Measurements from ENCODE around the gene ANKRD22. TPM values are rescaled to one million over a fixed set of nuclear protein-coding genes. Genes with fewer than 3 reads are reported as not detected.

ANKRD22 gene
- total RNA-seq, 1 experiment from 2014 or later: not detected

DNA sequence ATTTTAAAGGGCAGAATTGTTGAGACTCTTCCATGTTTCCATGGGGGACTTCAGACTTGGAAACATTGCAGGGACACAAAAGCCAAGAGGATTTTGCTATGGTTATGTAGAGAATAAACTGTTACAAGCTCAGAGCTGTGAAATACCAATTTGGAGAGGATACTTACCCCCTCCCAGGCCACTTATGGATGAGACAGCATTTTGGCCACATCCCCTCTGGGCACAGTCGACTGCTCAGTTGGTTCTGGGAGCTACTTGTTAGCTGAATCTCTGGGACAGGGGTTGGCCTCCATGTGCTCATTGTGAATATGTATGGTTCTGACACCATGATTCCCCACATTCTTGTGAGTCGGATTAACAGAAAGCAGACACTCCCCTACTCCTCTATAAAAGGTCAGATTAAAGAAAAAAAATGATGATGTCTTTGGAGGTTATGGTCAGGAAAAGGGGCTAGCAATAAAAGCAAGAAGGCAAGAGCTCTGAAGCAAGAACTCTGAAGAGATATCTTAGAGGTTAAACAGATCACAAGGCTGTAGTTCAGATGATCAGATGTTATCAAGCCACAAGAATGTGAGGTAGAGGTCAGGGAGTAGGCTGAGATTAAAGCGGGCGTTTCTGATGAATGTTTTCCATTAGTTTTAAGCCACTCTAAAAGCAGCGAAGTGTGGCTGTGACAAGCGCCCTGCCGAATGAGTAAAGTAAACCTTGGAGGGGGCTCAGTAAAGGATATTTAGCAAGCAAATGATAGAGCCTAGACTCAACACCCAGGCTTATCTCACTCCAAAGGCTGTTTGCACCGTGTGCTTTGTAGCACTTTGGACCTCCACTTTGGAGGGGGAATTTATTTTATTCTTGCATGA is 45.6 kb upstream of the ANKRD22 start:
- Histone ChIP-seq H3K27me3 (replicated peaks; ENCODE audit: insufficient read depth, low read depth, low read length, poor library complexity) (no peaks in the 10 kb centered on the region), H3K4me3 (ENCODE audit: low read depth, low read length, poor library complexity, severe bottlenecking) (no peak overlapping the region), H3K27ac (ENCODE audit: low read depth, low read length, poor library complexity, severe bottlenecking) (peak overlapping the region; percentile 38), H3K36me3 (ENCODE audit: insufficient read depth, low read length, poor library complexity, severe bottlenecking) (peaks cover 23% of the 10 kb centered on the region), H3K9me3 (ENCODE audit: low read depth, low read length, poor library complexity, severe bottlenecking) (no peaks in the 10 kb centered on the region), H3K4me1 (ENCODE audit: insufficient read depth, low read length, poor library complexity, severe bottlenecking) (peaks cover 66% of the 10 kb centered on the region)
- TF ChIP-seq EZH2 (IDR thresholded peaks at IDR 0.05; ENCODE audit: borderline replicate concordance, low read depth, low read length, poor library complexity, severe bottlenecking): no peak
- peak; percentile 46 for DNase-seq (ENCODE audit: low spot score)
- POLR2A ChIA-PET (ENCODE audit: low non-redundant PET): no interaction called here
- CTCF ChIA-PET: no interaction called here
- BruUV-seq (replicated peaks): no TSS peak
- intact Hi-C loops (cut with micrococcal nuclease; ENCODE audit: unreplicated experiment): no loop called here

DNA sequence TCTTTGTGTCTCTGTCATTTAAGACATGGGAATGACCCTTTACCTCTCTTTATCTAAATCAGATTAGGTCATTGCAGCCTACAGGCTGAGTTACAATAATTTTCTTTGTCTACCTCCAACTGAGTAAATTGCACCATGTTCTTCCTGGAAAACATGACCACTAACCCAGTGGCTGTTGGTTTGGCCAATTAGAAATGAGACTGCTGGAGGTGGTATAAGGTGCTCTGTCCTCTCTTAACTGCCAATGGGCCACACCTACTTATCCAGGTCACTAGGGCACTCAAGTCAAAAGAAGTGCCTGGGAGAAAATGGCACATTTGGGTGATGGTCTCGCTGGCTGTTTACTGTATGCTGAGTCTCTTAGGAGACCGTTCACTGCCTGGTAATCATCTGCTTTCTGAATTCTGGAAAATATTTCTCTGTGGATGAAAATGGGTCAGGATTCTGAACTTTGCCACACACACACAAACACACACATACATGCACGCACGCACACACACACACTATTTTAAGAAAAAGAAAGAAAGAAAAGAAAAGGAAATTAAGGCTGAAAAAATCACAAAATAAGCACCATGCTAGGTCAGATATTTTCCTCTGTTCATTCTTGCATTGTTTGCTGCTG is 44.8 kb upstream of the ANKRD22 start:
- intact Hi-C loops (cut with micrococcal nuclease; ENCODE audit: unreplicated experiment): no loop called here
- BruUV-seq (replicated peaks): no TSS peak
- Histone ChIP-seq H3K27me3 (replicated peaks; ENCODE audit: insufficient read depth, low read depth, low read length, poor library complexity) (no peaks in the 10 kb centered on the region), H3K27ac (ENCODE audit: low read depth, low read length, poor library complexity, severe bottlenecking) (peak overlapping the region; percentile 38), H3K4me1 (ENCODE audit: insufficient read depth, low read length, poor library complexity, severe bottlenecking) (peaks cover 72% of the 10 kb centered on the region), H3K4me3 (ENCODE audit: low read depth, low read length, poor library complexity, severe bottlenecking) (no peak overlapping the region), H3K9me3 (ENCODE audit: low read depth, low read length, poor library complexity, severe bottlenecking) (no peaks in the 10 kb centered on the region), H3K36me3 (ENCODE audit: insufficient read depth, low read length, poor library complexity, severe bottlenecking) (peaks cover 16% of the 10 kb centered on the region)
- ChIA-PET CTCF (no interaction called here), POLR2A (ENCODE audit: low non-redundant PET) (no interaction called here)
- no peak for DNase-seq (ENCODE audit: low spot score)
- TF ChIP-seq, protein P1, sequence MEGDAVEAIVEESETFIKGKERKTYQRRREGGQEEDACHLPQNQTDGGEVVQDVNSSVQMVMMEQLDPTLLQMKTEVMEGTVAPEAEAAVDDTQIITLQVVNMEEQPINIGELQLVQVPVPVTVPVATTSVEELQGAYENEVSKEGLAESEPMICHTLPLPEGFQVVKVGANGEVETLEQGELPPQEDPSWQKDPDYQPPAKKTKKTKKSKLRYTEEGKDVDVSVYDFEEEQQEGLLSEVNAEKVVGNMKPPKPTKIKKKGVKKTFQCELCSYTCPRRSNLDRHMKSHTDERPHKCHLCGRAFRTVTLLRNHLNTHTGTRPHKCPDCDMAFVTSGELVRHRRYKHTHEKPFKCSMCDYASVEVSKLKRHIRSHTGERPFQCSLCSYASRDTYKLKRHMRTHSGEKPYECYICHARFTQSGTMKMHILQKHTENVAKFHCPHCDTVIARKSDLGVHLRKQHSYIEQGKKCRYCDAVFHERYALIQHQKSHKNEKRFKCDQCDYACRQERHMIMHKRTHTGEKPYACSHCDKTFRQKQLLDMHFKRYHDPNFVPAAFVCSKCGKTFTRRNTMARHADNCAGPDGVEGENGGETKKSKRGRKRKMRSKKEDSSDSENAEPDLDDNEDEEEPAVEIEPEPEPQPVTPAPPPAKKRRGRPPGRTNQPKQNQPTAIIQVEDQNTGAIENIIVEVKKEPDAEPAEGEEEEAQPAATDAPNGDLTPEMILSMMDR (conservative IDR thresholded peaks at IDR 0.05; ENCODE audit: low read depth, low read length): no peak
- TF ChIP-seq EZH2 (IDR thresholded peaks at IDR 0.05; ENCODE audit: borderline replicate concordance, low read depth, low read length, poor library complexity, severe bottlenecking): no peak

DNA sequence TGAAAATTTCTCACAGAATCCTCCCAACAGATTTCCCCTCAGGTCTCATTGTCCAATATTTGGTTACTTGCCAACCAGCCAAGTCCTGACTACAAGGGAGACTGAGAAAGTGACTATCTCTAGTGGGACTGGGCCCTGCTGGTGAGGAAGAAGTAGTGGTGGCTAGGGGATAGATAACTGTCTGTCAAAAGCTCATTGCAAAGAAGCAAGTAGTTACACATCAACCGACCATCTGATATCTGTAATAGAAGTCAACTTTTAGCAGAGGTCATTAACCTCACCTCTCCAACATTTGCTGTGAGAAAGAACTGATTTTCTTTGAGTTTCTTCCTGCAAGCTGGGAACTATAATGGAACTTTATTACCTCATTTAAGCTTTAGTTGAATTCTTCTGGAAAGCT is 43.6 kb upstream of the ANKRD22 start:
- CTCF ChIA-PET: no interaction called here
- no TSS peak for BruUV-seq (replicated peaks)

More for the DNA sequence above, 43.6 kb upstream of the ANKRD22 start:
- POLR2A ChIA-PET (ENCODE audit: low non-redundant PET): no interaction called here
- intact Hi-C loops (cut with micrococcal nuclease; ENCODE audit: unreplicated experiment): no loop called here
- Histone ChIP-seq H3K27ac (ENCODE audit: low read depth, low read length, poor library complexity, severe bottlenecking) (peak overlapping the region; percentile 14), H3K4me1 (ENCODE audit: insufficient read depth, low read length, poor library complexity, severe bottlenecking) (peaks cover 75% of the 10 kb centered on the region), H3K4me3 (ENCODE audit: low read depth, low read length, poor library complexity, severe bottlenecking) (no peak overlapping the region), H3K9me3 (ENCODE audit: low read depth, low read length, poor library complexity, severe bottlenecking) (no peaks in the 10 kb centered on the region), H3K27me3 (replicated peaks; ENCODE audit: insufficient read depth, low read depth, low read length, poor library complexity) (no peaks in the 10 kb centered on the region), H3K36me3 (ENCODE audit: insufficient read depth, low read length, poor library complexity, severe bottlenecking) (peaks cover 10% of the 10 kb centered on the region)
- DNase-seq (ENCODE audit: low spot score): no peak
- TF ChIP-seq, protein P1 (conservative IDR thresholded peaks at IDR 0.05; ENCODE audit: low read depth, low read length): no peak
- TF ChIP-seq EZH2 (IDR thresholded peaks at IDR 0.05; ENCODE audit: borderline replicate concordance, low read depth, low read length, poor library complexity, severe bottlenecking): no peak

Data from A673 (cell line).